ENCODE data around the gene ZNF385D.
"Not testable (repeated sequence)": the region's sequence is repeated elsewhere in the genome, so short reads cannot be mapped to it uniquely, and the experiment has no call there.

Gene ZNF385D

DNA sequence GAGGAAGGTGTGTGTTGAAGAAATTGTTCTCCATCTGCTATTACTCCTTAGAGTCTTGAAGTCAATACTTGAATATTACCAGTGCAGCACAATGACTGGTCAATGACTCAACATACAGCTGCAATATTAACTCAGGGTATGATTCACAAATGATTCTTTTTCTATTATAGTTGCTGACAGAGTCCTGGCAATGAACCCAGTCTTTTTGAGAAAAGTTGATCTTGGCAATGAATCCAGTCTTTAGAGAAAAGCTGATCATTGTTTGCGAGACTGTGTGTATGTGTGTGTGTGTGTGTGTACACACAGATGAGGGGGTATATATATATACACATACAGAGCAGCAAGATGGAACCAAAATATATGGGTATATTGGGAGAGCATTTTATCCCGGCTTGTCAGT is 315.1 kb downstream of the ZNF385D start:
- DNase-seq = no peak

DNA sequence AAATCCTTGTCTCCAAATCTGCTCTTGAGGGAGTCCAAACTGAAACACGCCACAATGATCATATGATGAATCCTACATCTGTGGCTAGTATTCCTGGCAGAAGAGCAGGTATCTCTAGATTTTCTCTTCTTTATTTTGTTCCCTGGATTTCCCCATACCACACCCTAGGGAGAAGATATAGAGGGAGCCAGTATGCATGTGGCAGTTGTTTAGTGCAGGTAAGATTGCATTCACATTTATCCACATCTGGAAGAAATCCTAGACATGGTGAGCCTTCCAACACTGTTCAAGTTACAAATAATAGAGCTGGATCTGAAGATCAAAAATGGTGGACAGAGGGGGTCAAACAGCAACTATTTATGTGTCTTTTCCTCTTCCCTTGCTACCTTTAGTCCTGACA is 316.7 kb downstream of the ZNF385D start:
- DNase-seq = no peak

DNA sequence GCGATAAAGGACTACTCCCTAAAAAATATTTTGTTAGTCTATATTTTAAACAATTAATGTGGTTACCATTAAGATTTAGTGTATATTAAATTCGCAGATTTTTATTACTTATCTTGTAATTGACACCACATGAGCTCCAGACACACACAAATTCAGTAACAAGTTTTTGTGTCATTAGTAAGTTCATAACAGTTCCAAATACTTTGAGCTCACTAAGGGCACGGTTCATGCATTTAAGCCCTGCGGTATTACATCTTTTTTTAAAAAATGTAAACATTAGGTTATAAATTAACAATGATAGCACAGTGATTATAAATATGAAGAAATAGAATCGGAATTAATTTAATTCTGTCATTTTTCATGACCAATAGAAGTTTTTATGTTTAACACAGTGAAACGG is 317.3 kb downstream of the ZNF385D start:
- DNase-seq = no peak

DNA sequence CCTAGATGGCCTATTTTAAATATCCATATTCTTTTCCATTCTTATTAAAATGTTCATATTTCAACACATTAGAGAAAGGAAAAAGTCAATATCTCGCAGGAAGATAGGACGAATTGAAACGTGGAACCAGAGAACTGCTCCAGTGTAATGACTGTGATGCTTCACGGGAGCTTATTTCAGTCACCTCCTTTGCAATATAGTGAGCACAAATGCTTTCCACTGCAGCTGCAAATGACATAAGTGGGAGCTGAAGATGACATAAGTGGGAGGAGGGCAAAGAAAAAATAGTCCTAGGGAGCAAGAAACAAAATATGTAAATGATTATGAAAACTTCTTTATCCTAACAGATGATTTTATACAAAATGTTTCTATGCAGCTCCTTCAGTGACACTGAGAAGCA is 324.1 kb downstream of the ZNF385D start:
- DNase-seq = no peak

DNA sequence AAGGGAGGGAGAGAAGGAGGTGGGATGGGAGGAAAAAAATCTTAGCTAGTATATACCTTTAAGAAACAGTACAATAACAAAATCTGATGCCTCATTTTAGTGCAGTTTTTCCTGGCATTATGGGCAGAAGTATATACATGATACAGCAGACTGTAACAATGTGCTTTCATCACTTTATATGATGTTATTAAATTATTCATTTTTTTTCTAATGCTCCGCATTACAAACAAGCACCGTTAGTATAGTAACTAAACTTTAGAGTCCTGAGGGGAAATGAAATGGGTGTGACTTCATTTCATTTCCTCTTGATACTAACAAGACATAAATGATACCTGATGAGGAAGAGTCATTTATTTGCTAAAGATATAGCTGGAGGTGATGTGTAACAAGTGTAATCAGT is 325.3 kb downstream of the ZNF385D start:
- DNase-seq = no peak

DNA sequence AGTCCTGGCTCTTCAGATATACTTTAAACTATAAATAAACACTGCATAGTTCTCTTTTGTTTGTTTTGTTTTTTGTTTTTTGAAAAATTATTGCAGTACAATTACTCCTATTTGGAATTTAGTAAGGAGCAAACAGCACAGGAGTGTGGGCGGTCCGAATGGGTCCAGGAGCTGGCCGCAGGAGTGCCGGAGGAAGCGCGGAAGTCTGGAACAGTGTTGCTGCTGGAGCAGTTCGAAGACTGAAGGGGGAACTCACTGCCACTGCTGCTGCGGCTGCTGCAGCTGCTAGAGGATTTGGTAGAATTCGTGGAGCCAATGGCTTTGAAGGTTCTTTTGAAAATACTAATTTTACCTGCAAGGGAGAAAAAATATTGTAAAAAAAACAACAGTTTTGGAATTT is 329.9 kb downstream of the ZNF385D start:
- DNase-seq = no peak

DNA sequence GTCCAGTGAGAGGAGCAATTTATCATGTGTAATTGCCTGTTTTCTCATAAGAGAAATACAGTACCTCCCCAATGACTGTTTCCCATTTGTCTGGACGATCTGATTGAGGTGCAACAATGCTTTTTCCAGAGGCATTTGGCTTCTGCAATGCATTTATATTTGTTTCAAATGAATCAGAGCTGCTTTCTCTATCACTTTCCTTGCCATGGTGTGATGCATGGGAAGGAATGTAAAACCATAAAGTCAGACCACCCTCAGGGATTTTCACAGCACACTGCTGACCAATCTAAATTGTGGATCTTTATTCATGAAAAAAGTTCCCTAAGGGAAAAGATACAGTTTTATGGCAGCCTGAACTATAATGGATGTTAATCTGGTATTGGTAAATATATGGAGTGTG is 333.0 kb downstream of the ZNF385D start:
- DNase-seq = no peak

DNA sequence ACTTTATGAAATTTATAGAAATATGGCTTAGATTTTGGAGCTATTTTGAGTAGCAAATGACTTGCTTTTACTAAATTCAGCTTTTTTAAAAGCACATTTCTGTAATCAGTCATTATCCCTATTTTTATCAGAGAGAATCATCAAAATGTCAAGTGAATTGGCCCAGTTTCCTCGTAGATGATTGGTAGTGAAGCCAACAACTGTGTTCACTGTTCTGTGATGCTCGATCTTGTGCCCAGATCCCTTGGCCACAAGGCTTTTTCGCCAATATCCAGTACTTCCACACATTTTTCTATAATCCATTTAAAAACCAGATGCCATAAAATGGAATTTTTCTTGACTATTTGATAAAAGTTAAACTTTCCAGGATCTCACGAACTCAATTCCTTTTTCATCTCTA is 336.5 kb downstream of the ZNF385D start:
- DNase-seq = no peak

DNA sequence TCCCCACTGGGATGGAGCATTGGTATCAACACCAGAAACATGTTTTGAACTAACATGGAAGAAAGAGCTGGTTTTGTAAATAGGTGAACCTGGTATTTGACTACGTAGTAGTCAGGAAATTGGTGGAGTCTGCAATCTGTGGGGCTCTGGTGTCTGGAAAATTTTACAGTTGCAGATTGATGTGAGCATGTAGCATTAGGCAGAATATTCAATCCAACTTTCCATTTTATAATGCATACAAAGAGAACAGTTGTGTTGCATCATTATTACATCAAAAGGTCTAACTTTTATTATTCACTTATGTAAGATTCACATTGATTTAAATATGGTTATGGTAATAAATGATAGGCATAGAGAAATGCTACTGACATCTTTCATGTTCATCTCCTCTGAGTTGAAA is 340.0 kb downstream of the ZNF385D start:
- DNase-seq = no peak

DNA sequence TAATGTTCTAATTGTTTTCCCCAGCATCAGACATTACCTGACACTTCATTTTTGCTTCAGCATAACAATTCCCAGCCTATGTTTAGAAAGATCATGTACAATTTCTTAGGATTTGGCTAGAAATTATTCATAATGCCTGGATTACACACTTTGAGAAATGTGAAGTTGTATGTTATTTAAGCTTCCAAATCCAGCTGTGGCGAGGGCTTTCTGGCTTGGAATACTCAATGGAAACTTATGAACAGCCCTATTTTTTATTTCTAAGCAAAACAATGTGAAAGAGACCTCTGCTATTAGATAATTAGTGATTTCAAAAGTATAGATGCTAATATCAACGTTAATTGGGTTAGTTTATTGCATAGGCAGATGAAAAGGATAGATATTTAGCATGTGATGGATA is 341.6 kb downstream of the ZNF385D start:
- no peak for DNase-seq

DNA sequence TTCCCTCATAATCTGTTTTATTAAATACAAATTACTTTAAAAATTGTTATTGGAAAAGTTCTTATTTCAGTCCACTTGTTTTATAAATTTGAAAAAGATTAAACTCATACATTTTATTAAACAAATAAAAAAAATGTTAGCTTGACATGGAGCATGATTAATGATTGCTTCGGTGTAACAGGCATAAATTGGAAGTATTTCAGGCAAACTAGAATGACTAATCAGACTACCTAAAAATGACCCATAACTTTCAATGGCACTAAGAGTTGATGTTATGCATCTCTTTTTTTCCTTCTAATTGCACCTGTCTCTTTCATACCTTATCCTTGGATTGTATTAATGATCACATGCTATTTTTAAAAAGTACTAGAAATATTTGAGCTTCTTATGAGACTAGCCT is 343.3 kb downstream of the ZNF385D start:
- DNase-seq = no peak

DNA sequence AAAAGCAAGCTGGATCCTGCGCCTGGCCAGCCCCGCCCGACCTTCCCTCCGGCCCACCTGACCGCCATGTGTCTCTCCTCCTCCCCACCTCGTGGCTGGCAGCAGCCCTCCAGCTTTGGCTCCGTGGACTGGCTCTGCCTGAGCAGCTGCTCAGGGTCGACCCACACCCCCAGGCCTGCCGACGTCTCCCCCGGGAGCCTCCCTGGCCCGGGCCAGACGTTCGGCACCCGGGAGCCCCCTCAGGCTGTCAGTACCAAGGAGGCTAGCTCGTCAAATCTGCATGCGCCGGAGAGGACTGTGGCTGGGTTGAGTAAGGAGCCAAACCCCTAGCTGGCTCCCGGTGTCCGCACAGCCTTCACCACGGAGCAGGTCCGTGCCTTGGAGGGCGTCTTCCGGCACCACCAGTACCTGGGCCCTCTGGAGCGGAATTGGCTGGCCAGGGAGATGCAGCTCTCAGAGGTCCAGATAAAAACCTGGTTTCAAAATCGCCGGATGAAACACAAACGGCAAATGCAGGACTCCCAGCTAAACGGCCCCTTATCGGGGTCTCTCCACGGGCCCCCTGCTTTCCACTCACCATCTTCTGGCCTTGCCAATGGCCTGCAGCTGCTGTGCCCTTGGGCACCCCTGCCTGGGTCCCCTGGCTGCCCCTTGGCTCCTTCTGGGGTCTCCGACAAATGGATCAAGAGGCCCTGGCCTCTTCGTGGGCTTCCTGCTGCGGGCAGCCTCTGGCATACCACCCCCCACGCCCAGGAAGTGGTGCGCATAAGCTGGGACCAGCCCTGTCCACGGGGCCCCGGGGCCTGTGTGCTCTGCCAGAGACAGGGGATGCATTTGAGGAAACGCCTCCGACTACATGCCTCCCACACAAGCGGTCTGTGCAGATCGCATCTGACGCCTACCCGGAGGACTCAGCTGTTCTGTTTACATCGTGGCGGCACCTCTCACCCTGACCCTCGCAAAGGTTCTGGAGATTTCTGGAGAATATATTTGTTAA is 345.0 kb downstream of the ZNF385D start:
- DNase-seq = no peak

DNA sequence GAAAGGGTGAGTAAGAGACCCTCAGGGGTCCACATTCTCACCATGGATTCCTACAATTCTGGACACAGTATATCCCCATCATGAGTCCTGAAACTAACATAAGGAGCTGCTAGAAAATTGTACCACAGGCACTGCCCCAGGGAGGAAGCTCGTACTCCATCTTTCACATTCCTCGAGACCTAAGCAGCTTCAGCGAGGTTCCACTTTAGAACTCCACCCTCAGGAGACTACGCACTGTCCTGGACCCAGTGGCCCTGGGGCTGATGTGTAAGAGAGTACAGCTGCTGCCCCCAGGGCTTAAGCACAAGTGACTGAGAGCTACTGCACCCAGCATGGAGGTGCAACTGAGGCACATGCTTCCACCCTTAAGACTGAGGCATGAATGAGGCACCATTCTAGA is 352.5 kb downstream of the ZNF385D start:
- no peak for DNase-seq

DNA sequence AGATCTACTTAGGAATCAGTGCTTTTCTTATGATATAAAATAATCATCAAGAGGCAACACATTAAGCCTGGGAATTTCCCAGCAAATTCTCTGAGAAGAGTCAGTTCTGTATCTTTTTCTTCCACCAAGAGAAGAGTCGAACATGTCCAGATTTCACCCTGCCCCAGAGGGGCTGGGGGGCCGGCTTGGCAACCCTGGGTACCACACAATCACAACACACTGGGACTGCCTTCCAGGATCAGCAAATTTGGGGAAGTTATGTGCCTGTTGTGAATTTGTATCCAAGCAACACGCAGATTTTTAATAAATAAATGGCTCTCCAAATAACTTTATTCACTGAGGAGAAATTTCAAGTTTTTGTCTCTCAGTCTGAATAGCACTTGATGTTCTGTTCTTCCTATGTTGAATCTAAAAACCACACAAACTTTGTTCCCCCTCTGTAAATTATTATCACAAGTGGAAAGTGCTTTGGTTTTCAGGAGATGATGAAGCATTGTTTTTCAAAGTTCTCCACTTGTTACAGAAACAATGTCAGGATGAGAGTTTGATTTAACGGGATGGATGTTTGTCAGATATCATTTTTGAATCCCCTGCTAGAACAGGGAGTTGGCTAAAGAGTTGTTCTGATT is 357.2 kb downstream of the ZNF385D start:
- no peak for DNase-seq

DNA sequence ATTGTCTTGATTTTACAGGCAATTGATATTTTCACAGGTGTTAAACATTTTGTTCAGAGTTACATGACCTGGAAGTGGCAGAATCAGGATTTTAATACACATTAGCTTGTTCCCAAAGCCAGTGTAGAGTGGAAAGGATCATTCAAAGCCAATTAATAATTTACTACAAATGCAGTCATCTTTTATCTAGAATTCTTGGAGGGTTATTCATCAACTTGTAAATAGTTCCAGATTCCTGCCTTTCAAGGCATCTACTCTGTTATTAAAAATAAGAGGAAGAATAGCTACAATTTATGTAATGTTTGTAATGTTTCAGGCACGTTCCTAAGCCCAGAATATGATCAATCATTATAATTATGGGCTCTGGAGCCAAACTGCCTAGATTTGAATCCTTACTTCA is 358.5 kb downstream of the ZNF385D start:
- no peak for DNase-seq

DNA sequence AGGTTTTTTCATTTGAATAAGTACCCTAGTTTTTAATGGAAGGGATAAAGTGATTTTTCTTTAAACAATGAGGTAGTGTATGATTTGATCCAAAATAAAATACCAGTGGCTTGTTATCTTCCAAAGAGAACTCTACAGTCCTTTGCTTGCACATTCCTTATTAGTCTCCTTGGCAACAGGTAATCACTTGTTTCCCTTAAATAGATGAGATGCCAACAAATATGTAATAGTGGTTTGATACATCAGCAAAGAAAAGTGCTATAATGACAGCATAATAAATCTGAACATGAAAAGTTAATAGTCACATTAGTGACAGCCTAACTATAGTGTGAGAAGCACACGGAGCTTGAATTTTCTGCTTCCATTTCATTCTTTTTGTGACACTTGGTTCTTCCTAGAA is 360.2 kb downstream of the ZNF385D start:
- no peak for DNase-seq

DNA sequence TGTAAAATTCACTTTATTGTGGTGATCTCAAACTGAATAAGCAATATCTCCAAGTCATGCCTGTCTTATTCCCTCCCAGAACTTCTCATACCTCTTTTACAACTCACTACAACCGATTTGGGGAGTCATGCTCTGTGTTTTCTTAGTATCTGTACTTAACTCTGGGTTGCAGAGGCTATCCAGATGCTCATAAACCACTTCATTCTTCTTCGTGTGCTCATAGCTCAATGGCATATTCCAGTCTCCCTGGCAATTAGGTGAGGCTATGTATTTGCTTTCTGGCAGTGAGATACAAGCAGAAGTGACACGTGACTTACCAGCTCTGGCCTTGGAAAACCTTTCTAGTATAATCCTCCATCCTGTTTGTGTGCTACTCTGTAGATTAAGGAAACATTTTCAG is 360.9 kb downstream of the ZNF385D start:
- DNase-seq = no peak

DNA sequence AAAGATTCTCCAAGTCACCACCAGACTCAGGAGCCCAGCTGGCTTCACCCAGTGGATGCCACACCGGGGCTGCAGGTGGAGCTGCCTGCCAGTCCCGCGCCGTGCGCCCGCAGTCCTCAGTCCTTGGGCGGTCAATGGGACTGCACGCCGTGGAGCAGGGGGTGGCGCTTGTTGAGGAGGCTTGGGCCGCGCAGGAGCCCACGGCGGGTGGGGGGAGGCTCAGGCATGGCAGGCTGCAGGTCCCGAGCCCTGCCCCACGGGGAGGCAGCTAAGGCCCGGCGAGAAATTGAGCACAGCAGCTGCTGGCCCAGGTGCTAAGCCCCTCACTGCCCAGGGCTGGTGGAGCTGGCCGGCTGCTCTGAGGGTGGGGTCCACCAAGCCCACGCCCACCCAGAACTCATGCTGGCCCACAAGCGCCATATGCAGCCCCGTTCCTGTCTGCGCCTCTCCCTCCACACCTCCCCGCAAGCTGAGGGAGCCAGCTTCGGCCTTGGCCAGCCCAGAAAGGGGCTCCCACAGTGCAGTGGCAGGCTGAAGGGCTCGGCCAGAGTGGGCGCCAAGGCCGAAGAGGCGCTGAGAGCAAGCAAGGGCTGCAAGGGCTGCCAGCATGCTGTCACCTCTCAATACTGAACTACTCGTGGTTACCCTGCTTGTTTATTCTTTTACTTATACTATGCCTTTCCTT is 363.7 kb downstream of the ZNF385D start:
- not testable (repeated sequence) for DNase-seq

DNA sequence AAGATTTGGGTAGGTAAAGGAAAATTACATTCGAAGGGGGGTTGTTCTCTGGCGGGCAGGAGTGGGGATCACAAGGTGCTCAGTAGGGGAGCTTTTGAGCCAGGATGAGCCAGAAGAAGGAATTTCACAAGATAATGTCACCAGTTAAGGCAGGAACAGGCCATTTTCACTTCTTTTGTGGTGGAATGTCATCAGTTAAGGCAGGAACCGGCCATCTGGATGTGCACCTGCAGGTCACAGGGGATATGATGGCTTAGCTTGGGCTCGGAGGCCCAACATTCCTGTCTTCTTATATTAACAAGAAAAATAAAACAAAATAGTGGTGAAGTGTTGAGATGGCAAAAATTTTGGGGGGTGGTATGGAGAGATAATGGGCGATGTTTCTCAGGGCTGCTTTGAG is 373.0 kb downstream of the ZNF385D start:
- not testable (repeated sequence) for DNase-seq

DNA sequence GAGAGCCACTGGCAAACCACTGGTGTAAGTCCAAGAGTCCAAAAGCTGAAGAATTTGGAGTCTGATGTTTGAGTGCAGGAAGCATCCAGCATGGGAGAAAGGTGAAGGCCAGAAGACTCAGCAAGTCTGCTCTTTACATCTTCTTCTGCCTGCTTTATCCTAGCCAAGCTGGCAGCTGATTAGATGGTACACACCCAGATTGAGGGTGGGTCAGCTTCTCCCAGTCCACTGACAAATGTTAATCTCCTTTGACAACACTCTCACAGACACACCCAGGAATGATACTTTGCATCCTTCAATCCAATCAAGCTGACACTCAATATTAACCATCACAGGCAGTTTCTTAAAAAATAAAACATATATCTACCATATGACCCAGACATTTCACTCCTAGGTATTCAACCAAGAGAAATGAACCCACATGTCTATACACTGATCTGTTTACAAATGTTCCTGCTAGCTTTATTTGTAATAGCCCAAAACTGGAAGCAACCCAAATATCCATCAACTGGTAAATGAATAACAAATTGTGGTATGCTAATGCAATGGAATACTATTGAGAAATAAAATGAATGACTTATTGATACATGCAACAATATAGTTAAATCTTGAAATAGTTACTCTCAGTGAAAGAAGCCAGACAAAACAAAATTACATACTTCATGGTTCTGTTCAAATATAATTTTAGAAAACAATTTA is 373.8 kb downstream of the ZNF385D start:
- no peak for DNase-seq

DNA sequence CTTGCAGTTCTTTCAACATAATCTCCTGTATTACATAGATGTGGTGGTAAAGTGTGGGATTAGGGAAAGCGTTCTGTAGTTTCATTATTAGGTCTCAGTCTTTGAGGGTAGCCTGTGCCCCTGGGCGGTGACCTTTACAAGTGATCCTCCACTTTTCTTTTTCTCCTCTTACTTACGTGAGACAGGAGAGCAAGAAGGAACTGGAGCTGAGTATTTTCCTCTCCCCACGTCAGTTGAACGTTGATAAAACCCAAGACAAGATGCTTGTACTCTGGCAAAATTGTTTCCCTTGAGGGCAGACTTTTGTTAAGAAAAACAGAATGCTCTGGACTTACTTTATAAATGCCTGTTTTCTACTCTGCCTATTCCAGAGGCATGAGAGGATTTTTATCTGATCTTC is 378.7 kb downstream of the ZNF385D start:
- no peak for DNase-seq

Data from inflammatory macrophage (primary cell).